A673 (cell line): ENCODE data around the gene MPHOSPH6.

Source experiments
- CTCF ChIP-seq: fragments of 300-800, 200-600 bp; sonication (generic); conservative IDR thresholded peaks from 2 replicates; pipeline ENCODE4 v1.5.1; 2017; ENCODE audit warnings: low read depth, mild to moderate bottlenecking, antibody characterized with exemption, low read length, moderate library complexity, mixed read lengths
- EZH2 ChIP-seq: fragments of 200-600 bp; sonication (generic); IDR thresholded peaks from 2 replicates; pipeline ENCODE4 v1.6.1; 2017; ENCODE audit warnings: borderline replicate concordance, low read depth, mild to moderate bottlenecking, mixed read lengths, antibody characterized with exemption, low read length; ENCODE audit not compliant: poor library complexity, severe bottlenecking

- TF ChIP-seq CTCF (no peak), EZH2 (no peak)
Observed at GRCh38 chr16:82184213-82184612, 14.2 kb upstream of the MPHOSPH6 start.
